HG03175 (cell line): ENCODE results near the gene UBAP1L.
"Not testable (repeated sequence)": the region's sequence is repeated elsewhere in the genome, so short reads cannot be mapped to it uniquely, and the experiment has no call there.

Experiments used
- ATAC-seq: cut with Tn5 transposase; IDR thresholded peaks from one replicate; pipeline ENCODE4 v1.9.1; 2021; ENCODE audit warnings: mild to moderate bottlenecking, moderate library complexity; ENCODE audit not compliant: unreplicated experiment

Gene UBAP1L

DNA sequence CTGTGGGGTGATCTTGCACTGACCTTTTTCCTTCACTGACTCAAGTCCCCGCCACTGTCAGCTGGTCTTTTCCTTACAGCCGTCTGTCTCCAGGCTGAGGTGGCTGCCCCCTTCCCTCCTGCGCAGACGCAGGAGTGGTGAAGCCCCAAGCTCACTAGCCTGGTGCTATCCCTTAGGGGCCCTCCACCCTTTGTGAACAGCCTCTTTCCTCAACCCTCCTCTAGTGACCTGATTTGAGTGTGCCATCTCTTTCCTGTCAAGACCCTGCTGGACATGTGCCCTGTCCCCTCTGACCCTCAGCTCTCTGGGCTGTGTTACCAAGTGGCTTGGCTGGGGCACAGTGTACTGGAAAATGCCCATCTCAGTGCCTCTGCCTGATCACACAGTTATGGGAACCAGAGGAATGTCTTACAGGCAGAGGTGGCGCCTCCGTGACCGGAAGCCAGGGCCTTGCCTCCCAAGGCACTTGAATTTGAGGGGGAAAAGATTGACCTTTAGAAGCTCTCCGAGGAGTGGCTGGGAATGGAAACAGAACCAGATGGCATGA is 29.7 kb downstream of the UBAP1L start:
- ATAC-seq = no peak

DNA sequence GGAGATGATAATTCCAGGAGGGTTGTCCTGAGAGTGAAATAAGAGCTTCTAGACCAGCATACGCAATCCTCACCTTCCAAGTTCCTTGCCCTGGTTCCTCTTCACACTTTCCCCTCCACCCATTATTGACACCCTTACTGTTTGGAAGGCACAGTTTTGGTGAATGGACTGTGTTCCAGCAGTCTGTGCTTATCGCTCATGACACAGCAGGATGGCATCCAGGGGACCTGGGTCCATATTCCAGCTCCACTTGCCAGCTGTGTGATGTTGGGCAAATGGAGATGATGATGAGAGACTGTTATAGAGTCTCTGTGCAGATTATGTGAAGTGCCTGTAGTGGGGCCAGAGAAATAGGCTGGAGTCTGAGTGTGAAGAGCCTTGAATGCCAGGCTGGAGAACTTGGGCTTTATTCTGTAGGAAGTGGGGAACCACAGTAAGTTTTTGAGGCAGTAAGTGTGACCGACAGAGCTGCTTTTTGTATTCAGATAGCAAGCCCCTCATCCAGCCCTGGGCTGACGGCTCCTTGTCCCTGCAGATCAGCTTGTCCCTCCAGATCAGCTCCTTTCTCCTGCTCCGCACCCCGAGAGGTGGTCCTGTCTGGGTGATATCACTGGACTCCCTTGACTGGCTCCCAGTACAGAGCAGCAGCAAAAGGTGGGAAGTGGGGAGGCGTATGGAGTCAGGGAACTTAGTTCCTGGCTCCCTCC is 30.3 kb downstream of the UBAP1L start:
- ATAC-seq = no peak

DNA sequence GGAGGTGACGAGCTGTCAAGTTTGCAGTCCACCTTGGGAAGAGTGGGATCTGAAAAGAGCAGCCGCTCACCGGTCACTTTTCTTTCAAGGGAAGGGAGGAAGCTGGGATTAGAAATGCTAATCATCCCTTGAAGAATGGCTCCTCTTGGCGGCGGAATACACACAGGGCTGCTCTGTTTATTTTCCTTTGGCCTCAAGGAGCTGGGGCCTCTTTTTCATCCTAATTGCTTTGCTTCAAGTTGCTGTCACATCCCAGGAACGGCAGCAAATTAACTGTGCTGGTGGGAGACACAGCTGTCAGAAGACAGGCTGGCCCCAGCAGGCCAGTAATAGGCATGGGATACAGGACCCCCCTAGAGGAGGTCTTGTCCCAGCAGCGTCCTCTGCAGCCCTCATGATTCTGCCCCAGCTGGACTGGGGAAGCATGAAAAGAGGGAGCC is 31.7 kb downstream of the UBAP1L start:
- no peak for ATAC-seq

DNA sequence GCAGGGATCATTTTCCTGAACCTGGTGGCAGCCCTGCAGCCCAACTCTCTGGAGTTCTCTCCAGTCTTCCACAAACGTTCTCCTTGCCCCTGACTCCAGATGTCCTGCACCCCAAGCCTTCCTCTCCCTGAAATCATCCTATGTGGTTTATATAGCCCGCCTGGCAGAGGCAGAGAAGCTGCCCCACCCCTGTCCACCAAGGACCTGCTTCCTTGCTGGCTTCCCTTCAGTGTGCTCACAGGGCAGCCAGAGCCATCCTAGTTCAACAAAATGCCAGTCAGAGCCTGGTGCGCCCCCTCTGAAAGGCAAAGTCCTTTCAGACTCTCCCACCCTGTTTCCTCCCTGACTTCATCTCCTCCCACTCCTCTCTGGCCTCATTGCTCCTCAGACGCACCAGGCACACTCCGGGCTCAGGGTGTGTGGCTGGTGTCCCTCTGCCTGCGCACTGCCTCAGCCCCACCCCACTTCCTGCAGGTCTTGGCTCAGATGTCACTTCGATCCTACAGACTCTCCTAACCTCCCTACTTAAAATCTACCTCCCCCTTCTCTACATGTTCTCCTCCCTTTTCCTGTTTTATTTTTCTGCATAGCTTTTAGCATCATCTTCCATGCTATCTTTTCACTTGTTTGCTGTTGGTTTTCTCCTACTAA is 32.6 kb downstream of the UBAP1L start:
- no peak for ATAC-seq

DNA sequence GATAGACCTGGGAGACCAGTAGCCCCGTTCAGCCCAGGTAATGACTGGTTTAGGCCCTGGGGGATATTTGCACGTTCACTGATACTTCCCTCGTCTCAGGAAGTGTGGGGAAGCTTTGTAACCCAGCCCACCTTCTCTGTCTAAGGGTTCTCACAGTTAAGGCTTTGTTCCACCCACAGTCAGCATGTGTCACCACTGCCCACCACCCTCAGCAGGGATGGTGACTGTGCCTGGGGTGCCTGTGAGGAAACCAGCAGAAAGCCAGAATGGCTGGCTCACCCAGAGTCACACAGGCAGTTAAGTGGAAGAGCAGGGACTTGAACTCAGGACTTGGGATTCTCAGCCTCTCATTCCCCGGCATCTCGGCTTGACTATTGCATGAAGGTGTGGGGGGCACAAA is 33.2 kb downstream of the UBAP1L start:
- no peak for ATAC-seq

DNA sequence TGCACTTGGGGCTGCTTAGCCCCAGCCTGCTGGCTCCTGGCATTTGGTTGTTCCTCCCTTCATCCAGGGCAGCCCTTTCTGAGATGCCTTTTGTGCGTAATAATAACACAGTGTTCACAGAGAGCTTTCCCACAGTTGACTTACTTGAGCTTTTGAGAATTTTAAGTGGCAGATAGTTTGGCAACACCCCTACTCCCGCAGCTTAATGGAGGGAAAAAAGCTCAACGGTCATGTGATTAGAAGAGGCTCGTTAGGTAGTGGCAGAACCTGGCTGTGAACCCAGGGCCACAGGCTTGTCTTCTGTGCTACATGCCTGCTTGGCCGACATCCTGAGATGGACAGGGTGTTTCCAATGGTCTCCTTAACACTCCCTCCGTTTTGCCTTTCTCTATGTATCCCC is 33.7 kb downstream of the UBAP1L start:
- ATAC-seq = no peak

DNA sequence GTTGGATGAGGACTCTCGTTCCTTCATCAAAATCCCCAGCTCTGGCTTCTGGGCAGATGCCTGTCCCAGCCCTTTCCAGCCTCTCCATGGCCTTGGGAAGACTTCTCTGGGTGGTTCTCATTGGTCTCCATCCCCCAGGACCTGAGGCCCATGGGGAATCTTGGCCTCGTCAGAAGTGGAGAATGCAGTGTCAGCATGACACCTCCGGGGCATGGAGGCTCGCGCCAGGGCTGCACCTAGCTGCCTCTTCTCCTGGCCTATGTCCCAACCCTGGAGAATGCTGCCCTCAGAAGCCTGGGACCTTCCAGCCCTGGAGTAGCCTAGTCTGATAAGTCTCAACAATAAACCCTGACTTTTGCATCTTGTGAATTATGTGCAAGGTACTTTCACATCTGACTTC is 35.4 kb downstream of the UBAP1L start:
- ATAC-seq = no peak

DNA sequence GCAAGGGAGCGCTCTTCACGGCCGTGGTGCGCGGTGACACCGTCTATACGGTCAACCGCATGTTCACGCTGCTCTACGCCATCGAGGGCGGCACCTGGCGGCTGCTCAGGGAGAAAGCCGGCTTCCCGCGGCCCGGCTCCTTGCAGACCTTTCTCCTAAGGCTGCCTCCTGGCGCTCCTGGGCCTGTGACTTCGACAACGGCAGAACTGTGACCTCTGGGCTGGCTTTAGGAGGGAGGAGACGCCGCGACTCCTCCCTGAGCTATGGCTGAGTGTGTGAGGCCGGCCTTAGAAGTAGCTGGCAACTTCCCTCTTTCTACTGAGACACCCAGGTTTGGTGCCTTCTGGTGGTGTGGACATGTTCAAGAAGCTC is 37.0 kb downstream of the UBAP1L start:
- no peak for ATAC-seq

DNA sequence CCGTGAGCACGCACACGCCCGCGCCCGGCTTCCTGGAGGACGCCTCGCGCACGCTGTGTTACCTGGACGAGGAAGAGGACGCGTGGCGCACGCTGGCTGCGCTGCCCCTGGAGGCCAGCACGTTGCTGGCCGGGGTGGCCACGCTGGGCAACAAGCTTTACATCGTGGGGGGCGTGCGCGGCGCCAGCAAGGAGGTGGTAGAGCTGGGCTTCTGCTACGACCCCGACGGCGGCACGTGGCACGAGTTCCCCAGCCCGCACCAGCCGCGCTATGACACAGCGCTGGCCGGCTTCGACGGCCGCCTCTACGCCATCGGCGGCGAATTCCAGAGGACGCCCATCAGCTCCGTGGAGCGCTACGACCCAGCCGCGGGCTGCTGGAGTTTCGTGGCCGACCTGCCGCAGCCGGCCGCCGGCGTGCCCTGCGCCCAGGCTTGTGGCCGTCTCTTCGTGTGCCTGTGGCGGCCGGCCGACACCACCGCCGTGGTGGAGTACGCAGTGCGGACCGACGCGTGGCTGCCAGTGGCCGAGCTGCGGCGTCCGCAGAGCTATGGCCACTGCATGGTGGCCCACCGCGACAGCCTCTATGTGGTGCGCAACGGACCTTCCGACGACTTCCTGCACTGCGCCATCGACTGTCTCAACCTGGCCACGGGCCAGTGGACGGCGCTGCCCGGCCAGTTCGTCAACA is 37.6 kb downstream of the UBAP1L start:
- no peak for ATAC-seq

DNA sequence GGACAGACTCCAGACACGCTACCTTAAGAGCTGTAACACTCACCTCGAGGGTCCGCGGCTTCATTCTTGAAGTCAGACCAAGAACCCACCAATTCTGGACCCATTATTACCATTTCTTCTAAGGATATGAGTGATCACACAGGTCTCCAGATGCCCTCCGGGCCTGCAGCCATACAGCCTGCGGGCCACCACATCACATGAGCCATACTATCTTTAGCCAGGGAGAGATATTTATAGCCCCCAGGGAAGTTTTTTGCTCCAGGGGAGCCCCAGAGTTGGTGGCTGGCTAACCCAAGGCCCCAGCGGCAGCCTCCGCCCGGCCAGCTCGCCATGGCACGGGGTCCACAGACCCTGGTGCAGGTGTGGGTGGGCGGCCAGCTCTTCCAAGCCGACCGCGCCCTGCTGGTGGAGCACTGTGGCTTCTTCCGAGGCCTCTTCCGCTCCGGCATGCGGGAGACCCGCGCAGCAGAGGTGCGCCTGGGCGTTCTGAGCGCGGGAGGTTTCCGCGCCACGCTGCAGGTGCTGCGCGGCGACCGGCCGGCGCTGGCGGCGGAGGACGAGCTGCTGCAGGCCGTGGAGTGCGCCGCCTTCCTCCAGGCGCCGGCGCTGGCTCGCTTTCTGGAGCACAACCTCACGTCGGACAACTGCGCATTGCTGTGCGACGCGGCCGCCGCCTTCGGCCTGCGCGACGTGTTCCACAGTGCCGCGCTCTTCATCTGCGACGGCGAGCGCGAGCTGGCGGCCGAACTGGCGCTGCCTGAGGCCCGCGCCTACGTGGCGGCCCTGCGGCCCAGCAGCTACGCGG is 38.3 kb downstream of the UBAP1L start, which contains the start of gene KBTBD13:
Gene KBTBD13, plus strand, starts transcription at position 261 of the 805 bp plus-strand sequence. Its CDS starts 70 bp downstream, at position 331.
- ATAC-seq = no peak

DNA sequence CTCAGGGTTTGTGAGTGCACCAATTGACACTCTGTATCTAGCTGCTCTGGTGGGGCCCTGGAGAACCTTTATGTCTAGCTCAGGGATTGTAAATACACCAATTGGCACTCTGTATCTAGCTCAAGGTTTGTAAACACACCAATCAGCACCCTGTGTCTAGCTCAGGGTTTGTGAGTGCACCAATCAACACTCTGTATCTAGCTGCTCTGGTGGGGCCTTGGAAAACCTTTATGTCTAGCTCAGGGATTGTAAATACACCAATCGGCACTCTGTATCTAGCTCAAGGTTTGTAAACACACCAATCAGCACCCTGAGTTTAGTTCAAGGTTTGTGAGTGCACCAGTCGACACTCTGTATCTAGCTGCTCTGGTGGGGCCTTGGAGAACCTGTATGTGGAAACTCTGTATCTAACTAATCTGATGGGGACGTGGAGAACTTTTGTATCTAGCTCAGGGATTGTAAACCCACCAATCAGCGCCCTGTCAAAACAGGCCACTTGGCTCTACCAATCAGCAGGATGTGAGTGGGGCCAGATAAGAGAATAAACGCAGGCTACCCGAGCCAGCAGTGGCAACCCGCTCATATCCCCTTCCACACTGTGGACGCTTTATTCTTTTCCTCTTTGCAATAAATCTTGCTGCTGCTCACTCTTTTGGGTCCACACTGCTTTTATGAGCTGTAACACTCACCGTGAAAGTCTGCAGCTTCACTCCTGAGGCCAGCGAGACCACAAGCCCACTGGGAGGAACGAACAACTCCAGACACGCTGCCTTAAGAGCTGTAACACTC is 39.2 kb downstream of the UBAP1L start:
- ATAC-seq = not testable (repeated sequence)

DNA sequence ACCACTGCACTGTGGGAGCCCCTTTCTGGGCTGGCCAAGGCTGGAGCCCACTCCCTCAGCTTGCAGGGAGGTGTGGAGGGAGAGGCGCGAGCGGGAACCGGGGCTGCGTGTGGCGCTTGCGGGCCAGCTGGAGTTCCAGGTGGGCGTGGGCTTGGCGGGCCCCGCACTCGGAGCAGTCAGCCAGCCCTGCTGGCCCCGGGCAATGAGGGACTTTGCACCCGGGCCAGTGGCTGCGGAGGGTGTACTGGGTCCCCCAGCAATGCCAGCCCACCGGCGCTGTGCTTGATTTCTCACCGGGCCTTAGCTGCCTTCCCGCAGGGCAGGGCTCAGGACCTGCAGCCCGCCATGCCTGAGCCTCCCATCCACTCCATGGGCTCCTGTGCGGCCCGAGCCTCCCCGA is 40.1 kb downstream of the UBAP1L start:
- not testable (repeated sequence) for ATAC-seq

DNA sequence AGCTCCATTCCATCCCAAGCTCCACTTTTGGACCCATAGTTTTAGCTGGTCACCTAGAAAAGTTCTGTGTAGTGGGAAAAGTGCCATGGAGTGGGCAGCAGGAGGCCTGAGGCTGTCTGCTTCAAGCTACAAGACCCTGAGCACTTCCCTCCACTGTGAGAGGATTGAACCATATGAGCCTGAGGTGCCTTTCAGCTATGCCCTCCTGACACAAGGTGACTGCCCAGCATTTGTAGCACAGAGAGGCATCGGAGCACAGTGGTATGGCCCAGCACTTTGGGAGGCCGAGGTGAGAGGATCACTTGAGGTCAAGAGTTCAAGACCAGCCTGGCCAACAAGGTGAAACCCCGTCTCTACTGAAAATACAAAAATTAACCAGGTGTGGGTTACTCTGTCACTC is 42.4 kb downstream of the UBAP1L start:
- ATAC-seq = no peak

DNA sequence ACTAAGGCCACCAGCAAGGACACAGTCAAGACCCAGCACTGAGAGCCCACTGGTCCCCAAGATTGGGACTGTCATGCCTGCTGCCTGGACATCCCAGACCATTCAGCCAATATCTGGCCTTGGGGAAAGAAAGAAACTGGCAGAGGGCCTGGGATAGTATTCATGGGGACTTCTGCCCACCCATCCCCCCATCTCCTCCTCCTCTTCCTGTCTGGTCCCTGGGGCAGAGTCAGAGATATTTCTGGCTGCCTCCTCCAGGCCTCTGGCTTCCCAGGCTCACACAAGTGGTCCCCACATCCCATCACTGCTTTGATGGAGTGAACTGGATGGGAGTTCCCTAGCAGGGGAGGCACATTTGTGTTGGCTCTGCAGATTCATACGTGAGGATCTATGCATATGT is 43.0 kb downstream of the UBAP1L start:
- no peak for ATAC-seq

DNA sequence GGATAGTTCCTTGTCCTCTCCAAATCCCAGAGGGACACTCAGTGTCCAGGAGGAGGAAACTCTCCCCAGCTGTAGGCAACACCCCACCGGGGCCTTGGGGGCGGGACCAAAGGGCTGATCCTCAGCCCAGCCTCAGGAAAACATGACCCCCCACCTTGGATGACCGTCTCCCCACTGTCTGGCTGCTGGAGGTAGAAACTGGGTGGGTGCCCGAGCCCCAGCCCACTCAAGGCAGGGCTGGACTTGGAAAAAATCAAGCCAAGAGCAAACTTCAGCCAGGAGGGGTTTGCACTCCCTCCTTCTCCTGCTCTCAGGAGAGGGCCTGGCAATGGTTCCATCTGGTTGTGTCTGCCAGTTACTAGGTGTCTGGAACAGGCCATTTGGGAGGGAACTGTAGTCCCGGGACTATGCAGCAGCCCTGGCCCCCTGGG is 43.6 kb downstream of the UBAP1L start:
- ATAC-seq = no peak

DNA sequence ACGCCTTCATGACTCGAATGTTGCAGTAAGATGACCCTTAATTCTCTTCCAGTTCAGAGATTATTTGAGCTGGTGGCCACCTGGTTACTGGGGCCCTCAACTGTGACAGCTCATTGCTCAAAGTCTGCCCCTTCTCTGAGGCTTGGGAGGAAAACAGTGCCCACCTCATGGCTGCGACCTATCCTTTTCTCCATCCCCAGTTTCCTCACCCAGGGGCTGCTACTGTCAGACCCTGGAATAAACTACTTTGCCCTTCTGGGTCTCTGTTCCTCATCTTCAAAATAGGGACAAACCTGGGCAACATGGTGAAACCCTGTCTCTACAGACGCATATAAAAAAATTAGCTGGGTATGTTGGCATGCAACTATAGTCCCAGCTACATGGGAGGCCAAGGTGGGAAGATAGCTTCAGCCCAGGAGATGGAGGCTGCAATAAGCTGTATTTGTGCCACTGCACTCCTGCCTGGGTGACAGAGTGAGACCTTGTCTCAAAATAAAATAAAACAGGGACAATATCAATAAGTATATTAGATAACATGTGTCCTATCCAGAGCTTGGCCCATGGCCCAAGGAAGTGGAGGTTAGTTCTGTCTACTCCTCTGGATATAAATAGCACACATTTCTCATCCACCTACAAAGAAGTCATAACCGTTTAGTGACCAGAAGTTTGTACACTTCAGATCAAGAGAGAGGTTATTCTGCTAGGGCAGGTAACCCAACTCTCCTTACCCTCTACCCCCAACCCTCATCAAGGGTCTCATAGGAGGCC is 45.0 kb downstream of the UBAP1L start:
- no peak for ATAC-seq

DNA sequence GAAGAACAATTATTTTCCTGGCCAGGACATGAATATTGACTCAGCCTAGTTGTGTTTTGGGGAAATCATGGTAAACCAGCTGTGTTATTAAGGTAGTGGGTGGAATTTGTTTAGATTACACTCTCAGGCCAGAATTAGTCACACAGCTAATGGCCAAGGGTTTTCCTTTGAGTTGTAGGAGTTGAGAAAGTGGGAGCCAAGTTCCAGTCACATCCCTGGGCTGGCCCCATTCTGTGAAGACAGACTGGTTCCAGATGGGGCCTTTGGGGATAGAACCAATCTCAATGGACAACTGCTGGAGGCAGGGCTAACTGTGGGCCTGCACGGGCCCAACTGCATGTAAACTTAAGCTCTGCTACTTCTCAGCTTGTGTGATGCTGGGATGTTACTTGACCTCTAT is 45.8 kb downstream of the UBAP1L start:
- ATAC-seq = no peak

DNA sequence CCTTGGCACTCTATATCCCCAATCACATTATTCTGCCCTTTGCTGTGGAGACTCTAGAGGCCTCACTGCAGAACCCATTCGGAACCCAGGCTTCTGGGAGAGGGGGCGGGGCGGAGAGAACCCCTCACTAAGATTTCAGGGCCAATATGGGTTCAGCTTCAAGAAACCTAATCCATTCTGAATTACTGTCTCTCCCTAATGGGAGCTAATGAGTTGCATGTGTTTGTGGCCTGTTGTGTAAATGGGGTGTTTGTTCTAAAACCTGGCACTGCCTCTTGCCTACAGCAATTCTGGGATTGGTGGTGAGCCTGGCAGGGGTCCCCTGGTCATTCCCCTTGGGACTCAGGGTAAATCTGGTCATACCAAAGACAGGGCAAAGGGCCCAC is 46.6 kb downstream of the UBAP1L start:
- no peak for ATAC-seq

DNA sequence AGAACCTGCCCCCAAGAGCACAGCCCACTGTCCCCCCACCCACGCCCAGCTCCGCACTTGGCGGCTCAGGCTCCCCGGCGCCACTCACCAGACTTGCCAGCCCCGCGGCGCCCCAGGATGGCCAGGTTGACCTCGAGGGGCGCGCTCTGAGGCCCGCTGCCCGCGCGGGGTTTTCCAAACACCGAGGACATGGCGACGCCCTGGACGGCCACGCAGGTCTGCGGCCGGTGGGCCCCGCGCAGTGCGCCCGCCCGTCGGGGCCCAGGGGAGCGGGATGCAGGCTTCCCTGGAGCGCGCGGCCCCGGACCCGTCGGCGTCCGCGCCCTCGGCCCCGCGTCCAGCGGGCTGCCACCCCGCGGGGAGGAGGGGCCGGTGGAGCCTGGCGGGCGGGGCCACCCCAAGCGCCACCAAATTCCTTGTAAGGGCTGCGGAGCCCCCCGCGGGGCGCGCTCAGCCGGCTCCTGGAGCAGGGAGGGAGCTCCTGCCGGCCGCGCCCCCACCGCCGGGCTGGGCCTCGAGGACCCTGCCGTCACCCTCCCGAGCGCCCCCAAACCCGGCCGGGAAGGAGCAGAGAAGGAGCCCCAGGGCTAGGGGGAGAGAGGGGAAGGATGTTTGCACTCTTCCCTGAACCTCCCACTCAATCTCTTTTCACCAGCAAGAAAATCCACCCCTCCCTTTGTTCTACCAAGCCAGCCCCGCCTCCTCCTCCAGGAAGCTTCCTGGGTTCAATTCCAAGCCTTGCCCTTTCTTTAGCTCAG is 47.2 kb downstream of the UBAP1L start, which contains the start of gene RASL12:
Gene RASL12, minus strand, starts transcription at position 347 of the 758 bp plus-strand sequence. Its CDS starts 156 bp downstream, at position 191.
- no peak for ATAC-seq
